AG04449 (cell line): ENCODE data around the gene KIF1C.

ENCODE experiments used
- CTCF ChIA-PET: fragments of 350-600 bp; formaldehyde crosslinking; extraction: SDS; loops from one replicate; lab custom pipeline; 2021; ENCODE audit warnings: antibody characterized with exemption; lab: Yijun Ruan, JAX
- POLR2A ChIA-PET: fragments of 400-600, 350-600 bp; formaldehyde crosslinking; extraction: SDS; loops from one replicate; lab custom pipeline; 2020; ENCODE audit warnings: antibody characterized with exemption, inconsistent platforms; lab: Yijun Ruan, JAX
- DNase-seq: peaks from one replicate; pipeline ENCODE4 v3.0.0-alpha.2; 2010; ENCODE audit warnings: low read depth, low spot score
- H3K4me3 ChIP-seq: 2 replicates; pipeline ENCODE4 v1.5.1; 2011; ENCODE audit warnings: low read depth, mild to moderate bottlenecking, control low read depth, low read length
- CTCF ChIP-seq: IDR thresholded peaks from one replicate; pipeline ENCODE4 v1.5.1; 2011; ENCODE audit warnings: mild to moderate bottlenecking, moderate library complexity, low read length, control low read depth, inconsistent platforms; ENCODE audit not compliant: insufficient read depth; ENCODE audit errors: missing control alignments

KIF1C gene

GRCh38 chr17:4950746-4951204 is 47.0 kb upstream of the KIF1C start, which contains the start of gene ENO3:
TSS of gene ENO3 (plus strand) at chr17:4951119. CDS start at chr17:4951830, 711 bp downstream.
- ChIA-PET CTCF (interaction anchor here (2.4 kb wide), 1 partner anchor 16 kb away, joined by 11 read pairs; the partner anchor contains the start of gene SPAG7), POLR2A (interaction anchor here (6.2 to 6.6 kb wide), 2 partner anchors 10 to 15 kb away, joined by 49 to 112 read pairs; partner anchors contain the start of genes RNF167, SLC25A11 and SPAG7)
- no peak for TF ChIP-seq CTCF
- peak within 1 kb of the TSS; percentile 48 for H3K4me3 ChIP-seq
- DNase-seq: no peak

GRCh38 chr17:4951486-4951885 is 46.3 kb upstream of the KIF1C start:
- ChIA-PET CTCF (interaction anchor here (0.9 to 2.4 kb wide), 3 partner anchors 15 to 109 kb away, joined by 3 to 11 read pairs (median 4); partner anchors contain the start of gene SPAG7), POLR2A (interaction anchor here (6.2 to 6.6 kb wide), 2 partner anchors 11 to 14 kb away, joined by 49 to 112 read pairs; partner anchors contain the start of genes RNF167, SLC25A11 and SPAG7)
- DNase-seq: no peak
- TF ChIP-seq CTCF: no peak
- H3K4me3 ChIP-seq: no peak overlapping the region

- ChIA-PET POLR2A (interaction anchor here (0.5 to 6.6 kb wide), 4 partner anchors 11 to 26 kb away, joined by 3 to 112 read pairs (median 26); partner anchors contain the start of genes RNF167, SLC25A11 and SPAG7), CTCF (interaction anchor here (1.0 to 2.2 kb wide), 3 partner anchors 10 to 33 kb away, joined by 4 to 8 read pairs (median 4); no protein-coding TSS in a partner anchor)
- H3K4me3 ChIP-seq: no peak overlapping the region
- TF ChIP-seq CTCF: no peak
- no peak for DNase-seq
Observed at GRCh38 chr17:4953451-4953961, 44.2 kb upstream of the KIF1C start.

- DNase-seq: no peak
- ChIA-PET POLR2A (interaction anchor here (1.2 to 6.6 kb wide), 2 partner anchors 8 to 10 kb away, joined by 3 to 112 read pairs; partner anchors contain the start of gene SPAG7), CTCF (interaction anchor here (0.8 to 2.8 kb wide), 3 partner anchors 11 to 46 kb away, joined by 3 to 16 read pairs (median 3); partner anchors contain the start of gene SPAG7)
- TF ChIP-seq CTCF: no peak
- H3K4me3 ChIP-seq: no peak overlapping the region
Observed at GRCh38 chr17:4955091-4955490, 42.7 kb upstream of the KIF1C start.

- no peak for TF ChIP-seq CTCF
- ChIA-PET CTCF (interaction anchor here (1.1 to 2.8 kb wide), 2 partner anchors 10 to 24 kb away, joined by 3 to 16 read pairs; partner anchors contain the start of gene SPAG7), POLR2A (interaction anchor here (1.6 to 2.0 kb wide), 2 partner anchors 8 to 10 kb away, joined by 5 to 9 read pairs; partner anchors contain the start of genes PFN1 and SPAG7)
- no peak overlapping the region for H3K4me3 ChIP-seq
- no peak for DNase-seq
Observed at GRCh38 chr17:4956493-4957061, 41.2 kb upstream of the KIF1C start.
